Measurements from ENCODE around the gene BIRC3.

- no peak for TF ChIP-seq TAF1 (IDR thresholded peaks at IDR 0.05; ENCODE audit: low read depth)
- no peak for TF ChIP-seq EZH2 (IDR thresholded peaks at IDR 0.05; ENCODE audit: borderline replicate concordance, insufficient read depth, low read length, poor library complexity, severe bottlenecking)
- no peak for TF ChIP-seq POLR2AphosphoS5 (IDR thresholded peaks at IDR 0.05)
- TF ChIP-seq CTCF (IDR thresholded peaks at IDR 0.05; ENCODE audit: poor library complexity, severe bottlenecking), result no peak
- no peak for TF ChIP-seq EP300 (conservative IDR thresholded peaks at IDR 0.05; ENCODE audit: poor library complexity, severe bottlenecking)
Measured at GRCh38 chr11:102302241-102302640, 15.0 kb upstream of the BIRC3 start.

Measured in neural cell (in vitro differentiated cells).